ENCODE data around the gene REC8. TPM values are rescaled to one million over a fixed set of nuclear protein-coding genes. Genes with fewer than 3 reads are reported as not detected.

The REC8 gene
- total RNA-seq, 1 experiment from 2014 or later: 7.6 TPM

- ChIA-PET RAD21 (ENCODE audit: low non-redundant PET in 1 of 2, low total read pairs in 2 of 2, uncharacterized antibody in 2 of 2, unreplicated experiment in 2 of 2) (interaction anchor here in 1 of 2 experiments (0.5 kb wide), 1 partner anchor 22 kb away, joined by 4 read pairs; no protein-coding TSS in a partner anchor), CTCF (interaction anchor here (0.7 to 1.0 kb wide), 2 partner anchors 23 to 24 kb away, joined by 3 to 4 read pairs; partner anchors contain the start of gene IRF9), POLR2A (interaction anchor here (0.7 to 2.2 kb wide), 4 partner anchors 9 to 44 kb away, joined by 4 to 11 read pairs (median 6); partner anchors contain the start of genes DCAF11, NRL, PCK2 and PSME2)
- no peak for ATAC-seq
- TF ChIP-seq SIN3A (IDR thresholded peaks at IDR 0.05; ENCODE audit: low read depth) (no peak), EZH2phosphoT487 (IDR thresholded peaks at IDR 0.05; ENCODE audit: borderline replicate concordance) (no peak), MAX (IDR thresholded peaks at IDR 0.05) (no peak), FOSL1 (IDR thresholded peaks at IDR 0.05; ENCODE audit: low read depth) (no peak), YY1 (IDR thresholded peaks at IDR 0.05; ENCODE audit: extremely low read depth, insufficient replicate concordance, low read depth, low read length) (no peak), EGR1 (IDR thresholded peaks at IDR 0.05; ENCODE audit: low read depth) (no peak), TCF7L2 (IDR thresholded peaks at IDR 0.05; ENCODE audit: borderline replicate concordance, extremely low read depth, insufficient read depth, insufficient read length) (no peak), ELF1 (IDR thresholded peaks at IDR 0.05; ENCODE audit: borderline replicate concordance, low read depth) (no peak), POLR2AphosphoS5 (IDR thresholded peaks at IDR 0.05; ENCODE audit: low read depth, low read length) (peak; percentile 32), POLR2A (IDR thresholded peaks at IDR 0.05; ENCODE audit: borderline replicate concordance, extremely low read depth, insufficient read depth, insufficient read length) (peak; percentile 34), CBX3 (IDR thresholded peaks at IDR 0.05; ENCODE audit: low read depth) (no peak)
- Histone ChIP-seq H3K27ac (ENCODE audit: low read depth, low read length) (peak overlapping the region; percentile 96; the same call in 1 of the 2 replicates), H3K4me3 (replicated peaks in 1 of 2; ENCODE audit: low read depth in 1 of 2, low read length in 2 of 2) (no peak overlapping the region), H3K79me2 (ENCODE audit: insufficient read depth, low read length) (peaks cover 41% of the 10 kb centered on the region), H3K36me3 (ENCODE audit: control insufficient read depth in 1 of 2, insufficient read depth in 2 of 2, low read length in 2 of 2) (peaks cover 16 to 21% of the 10 kb centered on the region in 2 experiments), H3K9me3 (ENCODE audit: control insufficient read depth in 1 of 2, insufficient read depth in 1 of 2, low read depth in 1 of 2, low read length in 2 of 2) (no peaks in the 10 kb centered on the region), H3K27me3 (ENCODE audit: insufficient read depth, low read length) (no peaks in the 10 kb centered on the region), H2AFZ (ENCODE audit: low read depth, low read length, poor library complexity, severe bottlenecking) (no peak overlapping the region), H3K4me2 (ENCODE audit: low read length) (peak overlapping the region; percentile 85; the same call in 1 of the 2 replicates), H3K9me2 (ENCODE audit: insufficient read depth) (no peaks in the 10 kb centered on the region), H3K4me1 (ENCODE audit: control insufficient read depth in 1 of 2, insufficient read depth in 2 of 2, low read length in 2 of 2) (peaks cover 26 to 46% of the 10 kb centered on the region in 2 experiments), H3K9ac (ENCODE audit: low read length) (no peak overlapping the region), H4K20me1 (ENCODE audit: insufficient read depth) (no peaks in the 10 kb centered on the region)
- DNase-seq (ENCODE audit: low read depth, low spot score): no peak
- no TSS peak for BruUV-seq (replicated peaks)
- intact Hi-C loops (cut with micrococcal nuclease): no loop called here
Measured at GRCh38 chr14:24137529-24138395, 34.1 kb upstream of the REC8 start.

All from HCT116 (cell line).